SK-N-SH (cell line): Measurements from ENCODE around the gene TRIM72. TPM values are rescaled to one million over a fixed set of nuclear protein-coding genes. Genes with fewer than 3 reads are reported as not detected.

ENCODE experiments used
- CTCF ChIA-PET: fragments of 300-600, 350-600 bp; formaldehyde crosslinking; extraction: SDS; loops from one replicate; lab custom pipeline; 2021; lab: Yijun Ruan, JAX
- POLR2A ChIA-PET: fragments of 350-600 bp; sonication (Branson Sonifier 250); formaldehyde crosslinking; extraction: SDS; loops from one replicate; lab custom pipeline; 2020; ENCODE audit warnings: antibody characterized with exemption, inconsistent platforms; lab: Yijun Ruan, JAX
- DNase-seq: peaks from one replicate; pipeline ENCODE4 v3.0.0; 2012
- H2AFZ ChIP-seq: fragments of 200-600 bp; sonication (generic); 2 replicates; pipeline ENCODE4 v1.8.1; 2016; ENCODE audit warnings: antibody characterized with exemption, mild to moderate bottlenecking, low read depth
- H3F3A ChIP-seq: fragments of 200-600 bp; sonication (generic); replicated peaks from 2 replicates; pipeline ENCODE3; 2016; ENCODE audit warnings: antibody characterized with exemption, mild to moderate bottlenecking; ENCODE audit not compliant: insufficient read depth
- H3K27ac ChIP-seq, 2 experiments: fragments of 200-500 bp in 1 of 2; fragments of 200-600 bp in 1 of 2; sonication (Bioruptor generic) in 1 of 2; sonication (generic), shearing (Covaris generic) in 1 of 2; 2 replicates each; pipeline versions ENCODE4 v1.5.1 to v1.6.1; 2014 to 2016; ENCODE audit warnings: low read depth in 2 of 2, inconsistent platforms in 1 of 2, low read length in 1 of 2, mild to moderate bottlenecking in 1 of 2, mixed read lengths in 1 of 2
- H3K27me3 ChIP-seq: fragments of 200-600 bp; sonication (generic), shearing (Covaris generic); 2 replicates; pipeline ENCODE4 v1.6.1; 2016; ENCODE audit warnings: mixed run types; ENCODE audit not compliant: insufficient read depth
- H3K36me3 ChIP-seq, 2 experiments: fragments of 200-500 bp in 1 of 2; fragments of 200-600 bp in 1 of 2; sonication (Bioruptor generic) in 1 of 2; sonication (generic) in 1 of 2; replicated peaks in 1 of 2; 2 replicates each; pipeline versions ENCODE3 to v1.5.1; 2014 to 2016; ENCODE audit warnings: low read length in 1 of 2, mild to moderate bottlenecking in 1 of 2; ENCODE audit not compliant: insufficient read depth in 2 of 2, control insufficient read depth in 1 of 2
- H3K4me1 ChIP-seq, 2 experiments: fragments of 200-500 bp in 1 of 2; fragments of 200-600 bp in 1 of 2; sonication (Bioruptor generic) in 1 of 2; sonication (generic), shearing (Covaris generic) in 1 of 2; 2 replicates each; pipeline versions ENCODE4 v1.5.1 to v1.6.1; 2014 to 2016; ENCODE audit warnings: low read depth in 1 of 2, low read length in 1 of 2, mixed run types in 1 of 2; ENCODE audit not compliant: insufficient read depth in 2 of 2, control insufficient read depth in 1 of 2
- H3K4me2 ChIP-seq: fragments of 200-600 bp; sonication (generic), shearing (Covaris generic); 2 replicates; pipeline ENCODE4 v1.6.1; 2017; ENCODE audit warnings: mixed run types
- H3K4me3 ChIP-seq, 2 experiments: fragments of 200-500 bp in 1 of 2; fragments of 200-600 bp in 1 of 2; sonication (Bioruptor generic) in 1 of 2; sonication (generic), shearing (Covaris generic) in 1 of 2; 2 replicates each; pipeline versions ENCODE4 v1.5.1 to v1.8.1; 2014 to 2016; ENCODE audit warnings: low read depth in 2 of 2, inconsistent platforms in 1 of 2, low read length in 1 of 2, mild to moderate bottlenecking in 1 of 2, mixed read lengths in 1 of 2, moderate library complexity in 1 of 2
- H3K79me2 ChIP-seq: fragments of 200-600 bp; sonication (generic); 2 replicates; pipeline ENCODE4 v1.8.1; 2017; ENCODE audit warnings: mild to moderate bottlenecking; ENCODE audit not compliant: insufficient read depth
- H3K9ac ChIP-seq: fragments of 200-600 bp; sonication (generic); 2 replicates; pipeline ENCODE4 v1.6.1; 2017; ENCODE audit warnings: mixed run types
- H3K9me2 ChIP-seq: fragments of 200-600 bp; sonication (generic); 2 replicates; pipeline ENCODE4 v1.6.1; 2017; ENCODE audit warnings: mixed run types
- H3K9me3 ChIP-seq: fragments of 200-600 bp; sonication (generic); 2 replicates; pipeline ENCODE4 v1.6.1; 2017; ENCODE audit warnings: mixed run types, mild to moderate bottlenecking, moderate library complexity
- H4K20me1 ChIP-seq: fragments of 200-600 bp; sonication (generic); 2 replicates; pipeline ENCODE4 v1.6.1; 2017; ENCODE audit warnings: mild to moderate bottlenecking, mixed run types; ENCODE audit not compliant: insufficient read depth
- CHD2 ChIP-seq: fragments of 150-350 bp; IDR thresholded peaks from 2 replicates; pipeline ENCODE4 v1.6.1; 2018; ENCODE audit warnings: low read length; ENCODE audit not compliant: partially characterized antibody
- EP300 ChIP-seq, 2 experiments: IDR thresholded peaks; 2 replicates each; pipeline versions ENCODE4 v1.4.0 to v1.6.1; 2012; ENCODE audit warnings: borderline replicate concordance in 1 of 2, low read depth in 1 of 2, low read length in 1 of 2
- EZH2phosphoT487 ChIP-seq: fragments of 200-600 bp; sonication (generic); IDR thresholded peaks from 2 replicates; pipeline ENCODE4 v1.6.1; 2017; ENCODE audit warnings: low read depth, mixed run types, mild to moderate bottlenecking, antibody characterized with exemption, moderate library complexity, borderline replicate concordance
- FOSL2 ChIP-seq: IDR thresholded peaks from 2 replicates; pipeline ENCODE4 v1.4.0; 2012; ENCODE audit warnings: low read depth, mild to moderate bottlenecking, moderate library complexity, borderline replicate concordance
- FOXM1 ChIP-seq: IDR thresholded peaks from 2 replicates; pipeline ENCODE4 v1.4.0; 2012; ENCODE audit warnings: low read depth, mild to moderate bottlenecking
- IRF3 ChIP-seq: fragments of 150-350 bp; IDR thresholded peaks from 2 replicates; pipeline ENCODE4 v1.6.1; 2016; ENCODE audit warnings: mild to moderate bottlenecking, low read depth, low read length
- JUND ChIP-seq: IDR thresholded peaks from 2 replicates; pipeline ENCODE4 v1.4.0; 2012
- POLR2AphosphoS5 ChIP-seq: IDR thresholded peaks from 2 replicates; pipeline ENCODE4 v1.6.1; 2012; ENCODE audit warnings: low read depth, low read length
- REST ChIP-seq: IDR thresholded peaks from 2 replicates; pipeline ENCODE4 v1.6.1; 2012; ENCODE audit warnings: mild to moderate bottlenecking, low read depth, low read length, moderate library complexity
- RFX5 ChIP-seq: IDR thresholded peaks from 2 replicates; pipeline ENCODE4 v1.6.1; 2012; ENCODE audit warnings: mild to moderate bottlenecking, improper control_type of control experiment, low read length
- RXRA ChIP-seq: IDR thresholded peaks from 2 replicates; pipeline ENCODE4 v1.4.0; 2012; ENCODE audit warnings: low read depth, mild to moderate bottlenecking, borderline replicate concordance
- TEAD4 ChIP-seq: IDR thresholded peaks from 2 replicates; pipeline ENCODE4 v1.4.0; 2012; ENCODE audit warnings: mild to moderate bottlenecking, borderline replicate concordance; ENCODE audit not compliant: insufficient read depth
- ZBTB33 ChIP-seq: IDR thresholded peaks from 2 replicates; pipeline ENCODE4 v1.4.0; 2012; ENCODE audit warnings: low read depth, borderline replicate concordance
- WGBS: methylation state at CpG from one replicate; pipeline ENCODE4 v1.1.6; 2017; ENCODE audit warnings: low lambda C conversion rate; 5-methylcytosine and 5-hydroxymethylcytosine counted together
- polyA plus RNA-seq, 3 experiments: library from polyadenylated mRNA; depleted of rRNA; stranded (reverse); fragments of >200 nt; gene quantifications; 2 replicates each; pipeline ENCODE4 v1.2.3, GENCODE V29; 2012
- TF ChIP-seq, protein P1 (sequence below): fragments of 200-600 bp; sonication (generic); IDR thresholded peaks from 2 replicates; pipeline ENCODE4 v1.6.1; 2017; ENCODE audit warnings: antibody characterized with exemption, mild to moderate bottlenecking, moderate library complexity

The TRIM72 gene
- polyA plus RNA-seq, 1 of the 3 experiments (the other 2 are of a cell fraction): under 0.01 TPM

DNA sequence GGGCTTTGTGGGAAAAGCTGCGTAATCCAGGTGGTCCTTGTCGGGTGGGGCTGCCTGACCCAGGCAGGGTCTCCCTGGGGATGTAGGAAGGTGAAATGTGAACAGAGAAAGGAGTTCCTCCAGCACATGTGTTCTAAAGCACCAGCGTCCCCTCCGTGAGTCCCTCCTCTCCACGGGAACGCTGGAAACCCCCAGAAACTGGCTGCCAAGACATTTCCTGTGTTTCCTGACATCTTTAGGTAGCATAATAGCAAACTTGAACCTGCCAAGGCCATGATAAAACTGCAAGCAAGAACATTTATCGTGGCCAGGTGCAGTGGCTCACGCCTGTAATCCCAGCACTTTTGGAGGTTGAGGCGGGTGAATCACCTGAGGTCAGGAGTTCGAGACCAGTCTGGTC lies 15.6 kb downstream of the TRIM72 start (continued):
- TF ChIP-seq, protein P1, sequence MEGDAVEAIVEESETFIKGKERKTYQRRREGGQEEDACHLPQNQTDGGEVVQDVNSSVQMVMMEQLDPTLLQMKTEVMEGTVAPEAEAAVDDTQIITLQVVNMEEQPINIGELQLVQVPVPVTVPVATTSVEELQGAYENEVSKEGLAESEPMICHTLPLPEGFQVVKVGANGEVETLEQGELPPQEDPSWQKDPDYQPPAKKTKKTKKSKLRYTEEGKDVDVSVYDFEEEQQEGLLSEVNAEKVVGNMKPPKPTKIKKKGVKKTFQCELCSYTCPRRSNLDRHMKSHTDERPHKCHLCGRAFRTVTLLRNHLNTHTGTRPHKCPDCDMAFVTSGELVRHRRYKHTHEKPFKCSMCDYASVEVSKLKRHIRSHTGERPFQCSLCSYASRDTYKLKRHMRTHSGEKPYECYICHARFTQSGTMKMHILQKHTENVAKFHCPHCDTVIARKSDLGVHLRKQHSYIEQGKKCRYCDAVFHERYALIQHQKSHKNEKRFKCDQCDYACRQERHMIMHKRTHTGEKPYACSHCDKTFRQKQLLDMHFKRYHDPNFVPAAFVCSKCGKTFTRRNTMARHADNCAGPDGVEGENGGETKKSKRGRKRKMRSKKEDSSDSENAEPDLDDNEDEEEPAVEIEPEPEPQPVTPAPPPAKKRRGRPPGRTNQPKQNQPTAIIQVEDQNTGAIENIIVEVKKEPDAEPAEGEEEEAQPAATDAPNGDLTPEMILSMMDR: no peak

DNA sequence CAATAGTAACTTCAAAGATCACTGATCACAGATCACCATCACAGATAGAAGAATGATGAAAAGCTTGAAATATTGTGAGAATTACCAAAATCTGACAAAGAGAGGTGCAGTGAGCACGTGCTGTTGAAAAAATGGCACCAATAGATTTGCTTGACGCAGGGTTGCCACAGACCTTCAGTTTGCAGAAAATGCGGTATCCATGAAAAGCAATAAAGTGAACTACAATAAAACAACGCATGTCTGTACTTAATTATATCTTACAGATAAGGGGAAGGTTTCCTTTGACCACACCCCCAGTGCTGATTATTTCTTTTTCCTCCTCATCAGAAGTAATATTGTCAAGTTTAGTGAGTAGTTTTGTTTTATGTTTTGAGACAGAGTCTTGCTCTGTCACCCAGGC lies 24.1 kb downstream of the TRIM72 start:
- no peak overlapping the region for H2AFZ ChIP-seq
- H3K4me1 ChIP-seq: no peaks in the 10 kb centered on the region
- no peak overlapping the region for H3K4me2 ChIP-seq
- H3F3A ChIP-seq: no peaks in the 10 kb centered on the region
- H3K9me2 ChIP-seq: no peaks in the 10 kb centered on the region
- WGBS: 32% methylated on average over 4 of the region's 4 CpGs
- H3K79me2 ChIP-seq: no peaks in the 10 kb centered on the region
- no peak for DNase-seq
- no peaks in the 10 kb centered on the region for H3K9me3 ChIP-seq
- H3K9ac ChIP-seq: no peak overlapping the region
- H3K27me3 ChIP-seq: peaks cover 64% of the 10 kb centered on the region
- H3K36me3 ChIP-seq: no peaks in the 10 kb centered on the region
- no peaks in the 10 kb centered on the region for H4K20me1 ChIP-seq
- H3K4me3 ChIP-seq: no peak overlapping the region
- H3K27ac ChIP-seq: no peak overlapping the region
- ChIA-PET POLR2A (interaction anchor here (0.6 kb wide), 1 partner anchor 222 kb away, joined by 3 read pairs; no protein-coding TSS in a partner anchor), CTCF (no interaction called here)
- TF ChIP-seq RXRA (no peak), ZBTB33 (no peak)

DNA sequence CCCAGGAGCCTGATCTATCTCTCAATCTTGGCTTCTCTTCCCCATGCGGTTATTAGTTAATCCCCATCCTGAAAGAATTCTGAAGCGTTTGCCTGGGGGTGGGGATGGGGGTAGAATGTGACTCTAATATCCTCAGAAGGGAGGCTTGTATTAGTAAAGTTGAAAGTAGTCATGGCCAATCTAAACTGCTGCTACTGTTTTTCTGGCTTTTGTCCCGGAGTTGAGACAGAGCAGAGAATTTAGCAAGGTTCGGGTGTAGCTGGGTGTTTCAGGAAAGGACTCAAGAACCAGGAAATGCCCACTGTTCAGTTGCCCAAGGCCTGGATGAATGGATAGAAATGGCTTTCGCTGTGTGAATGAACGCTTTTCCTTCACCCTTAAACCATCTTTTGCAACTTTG lies 28.3 kb downstream of the TRIM72 start:
- Histone ChIP-seq H3K9me3 (no peaks in the 10 kb centered on the region), H3K36me3 (no peaks in the 10 kb centered on the region), H3F3A (no peaks in the 10 kb centered on the region), H3K4me3 (no peak overlapping the region), H3K27me3 (peaks cover 85% of the 10 kb centered on the region), H3K27ac (no peak overlapping the region), H3K9ac (no peak overlapping the region), H3K4me2 (no peak overlapping the region), H2AFZ (no peak overlapping the region), H3K4me1 (no peaks in the 10 kb centered on the region), H4K20me1 (no peaks in the 10 kb centered on the region), H3K9me2 (no peaks in the 10 kb centered on the region), H3K79me2 (no peaks in the 10 kb centered on the region)
- DNase-seq: no peak
- POLR2A ChIA-PET: no interaction called here
- WGBS: 8% methylated on average over 6 of the region's 6 CpGs
- TF ChIP-seq IRF3 (no peak), TEAD4 (no peak), FOSL2 (no peak), FOXM1 (no peak), EP300 (IDR thresholded peaks at IDR 0.05; ENCODE audit: borderline replicate concordance in 1 of 2, low read depth in 1 of 2, low read length in 1 of 2) (no peak), EZH2phosphoT487 (no peak), JUND (no peak), REST (no peak), RFX5 (no peak), CHD2 (no peak), POLR2AphosphoS5 (no peak)
- CTCF ChIA-PET: no interaction called here
